ENCODE measurements around the gene CCNY. TPM values are rescaled to one million over a fixed set of nuclear protein-coding genes. Genes with fewer than 3 reads are reported as not detected.

Gene CCNY
- total RNA-seq, 2 experiments from 2014 or later: 37.0 to 55.8 TPM

DNA sequence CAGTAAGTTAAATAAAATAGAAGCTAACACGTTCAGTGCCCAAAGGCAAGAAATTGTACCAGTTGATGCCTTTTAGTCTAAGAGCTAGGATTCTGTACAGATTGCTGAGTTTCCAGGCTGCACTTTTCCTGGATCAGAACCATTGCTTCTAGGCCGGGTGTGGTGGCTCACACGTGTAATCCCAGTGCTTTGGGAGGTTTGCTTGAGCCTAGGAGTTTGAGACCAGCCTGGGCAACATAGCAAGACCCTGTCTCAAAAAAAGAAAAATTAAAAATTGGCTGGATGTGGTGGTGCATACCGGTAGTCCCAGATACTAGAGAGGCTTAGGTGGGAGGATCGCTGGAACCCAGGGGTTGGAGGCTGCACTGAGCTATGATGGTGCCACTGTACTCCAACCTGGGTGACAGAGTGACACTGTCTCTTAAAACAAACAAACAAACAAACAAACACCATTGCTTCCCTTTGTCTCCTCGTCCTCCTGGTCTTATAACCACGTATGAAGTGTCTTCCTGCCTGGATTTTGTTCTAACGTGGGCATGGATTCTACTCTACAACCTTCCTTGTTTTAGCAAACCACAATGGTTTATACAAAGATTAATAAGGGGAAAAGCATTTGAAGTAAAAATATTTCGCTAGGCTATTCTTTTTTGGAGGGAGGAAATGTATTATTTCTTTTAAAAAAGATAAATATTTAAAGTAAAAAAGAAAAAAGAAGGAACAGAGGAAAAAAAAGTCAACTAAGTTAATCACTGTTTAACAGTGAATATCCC, 9.7 kb upstream of the CCNY start:
- no peak for DNase-seq (ENCODE audit: low spot score)
- Histone ChIP-seq H4K20me1 (ENCODE audit: insufficient read depth, low read length) (no peaks in the 10 kb centered on the region), H3K4me2 (ENCODE audit: low read length) (no peak overlapping the region), H3K4me1 (ENCODE audit: insufficient read depth, low read length, poor library complexity, severe bottlenecking) (no peaks in the 10 kb centered on the region), H3K9me2 (ENCODE audit: insufficient read depth, low read length) (no peaks in the 10 kb centered on the region), H3K9me3 (ENCODE audit: low read length) (peaks cover 6% of the 10 kb centered on the region; the same call in 1 of the 2 replicates), H2AFZ (ENCODE audit: low read length) (no peak overlapping the region), H3K36me3 (ENCODE audit: insufficient read depth, low read length) (peaks cover 11% of the 10 kb centered on the region), H3K27ac (ENCODE audit: low read depth, low read length, poor library complexity, severe bottlenecking) (no peak overlapping the region), H3K79me2 (ENCODE audit: insufficient read depth, low read depth, low read length) (no peaks in the 10 kb centered on the region), H3K4me3 (ENCODE audit: low read depth, low read length, poor library complexity, severe bottlenecking) (no peak overlapping the region)
- intact Hi-C loops (cut with micrococcal nuclease; ENCODE audit: unreplicated experiment): no loop called here
- POLR2A ChIA-PET: no interaction called here
- CTCF ChIA-PET (ENCODE audit: unreplicated experiment): no interaction called here
- TF ChIP-seq EZH2phosphoT487 (IDR thresholded peaks at IDR 0.05; ENCODE audit: borderline replicate concordance, low read depth, low read length): no peak
- no peak for TF ChIP-seq CTCF (conservative IDR thresholded peaks at IDR 0.05; ENCODE audit: low read length)
- BruUV-seq (replicated peaks): no TSS peak

- Histone ChIP-seq H4K20me1 (ENCODE audit: insufficient read depth, low read length) (no peaks in the 10 kb centered on the region), H3K9me3 (ENCODE audit: low read length) (peaks cover under 1% of the 10 kb centered on the region; the same call in 1 of the 2 replicates), H3K79me2 (ENCODE audit: insufficient read depth, low read depth, low read length) (no peaks in the 10 kb centered on the region), H2AFZ (ENCODE audit: low read length) (no peak overlapping the region), H3K36me3 (ENCODE audit: insufficient read depth, low read length) (peaks cover 11% of the 10 kb centered on the region), H3K4me1 (ENCODE audit: insufficient read depth, low read length, poor library complexity, severe bottlenecking) (no peaks in the 10 kb centered on the region), H3K27ac (ENCODE audit: low read depth, low read length, poor library complexity, severe bottlenecking) (no peak overlapping the region), H3K4me3 (ENCODE audit: low read depth, low read length, poor library complexity, severe bottlenecking) (no peak overlapping the region), H3K4me2 (ENCODE audit: low read length) (no peak overlapping the region), H3K9me2 (ENCODE audit: insufficient read depth, low read length) (no peaks in the 10 kb centered on the region)
- TF ChIP-seq CTCF (conservative IDR thresholded peaks at IDR 0.05; ENCODE audit: low read length) (0 out of 2 replicates have a peak, but pooled peaks have one; percentile 42), EZH2phosphoT487 (IDR thresholded peaks at IDR 0.05; ENCODE audit: borderline replicate concordance, low read depth, low read length) (no peak)
- ChIA-PET POLR2A (no interaction called here), CTCF (ENCODE audit: unreplicated experiment) (no interaction called here)
- no peak for DNase-seq (ENCODE audit: low spot score)
- no TSS peak for BruUV-seq (replicated peaks)
- intact Hi-C loops (cut with micrococcal nuclease; ENCODE audit: unreplicated experiment): no loop called here
Observed at GRCh38 chr10:35327790-35328403, 8.4 kb upstream of the CCNY start.

Measured in OCI-LY7 (cell line).